Fibroblast of skin of left biceps (primary cell): ENCODE results near the gene ATL1.
"Not testable (repeated sequence)": the region's sequence is repeated elsewhere in the genome, so short reads cannot be mapped to it uniquely, and the experiment has no call there.

Source experiments
- DNase-seq, 2 experiments: peaks; one replicate each; pipeline ENCODE4 v3.0.0-alpha.2; 2013; ENCODE audit warnings: low read depth in 2 of 2

ATL1 gene

DNA sequence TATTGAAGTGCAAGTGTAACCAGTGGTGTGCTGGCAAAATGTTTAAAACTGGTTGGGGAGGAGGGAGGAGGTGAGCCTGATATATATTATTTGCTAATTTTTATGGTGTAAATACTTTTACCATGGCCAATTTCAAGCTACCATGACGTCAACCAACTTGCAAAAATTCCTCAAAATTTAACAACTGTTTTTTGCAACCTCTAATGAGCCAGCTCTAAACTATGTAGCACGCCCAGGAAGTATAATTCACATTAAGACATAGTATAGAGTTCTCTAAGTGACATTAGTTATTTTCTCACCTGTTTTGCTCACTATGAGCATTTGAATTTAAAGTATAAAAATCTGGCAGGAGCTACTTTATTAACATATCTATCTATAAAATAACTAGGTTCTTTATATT lies 41.4 kb downstream of the ATL1 start:
- no peak for DNase-seq

DNA sequence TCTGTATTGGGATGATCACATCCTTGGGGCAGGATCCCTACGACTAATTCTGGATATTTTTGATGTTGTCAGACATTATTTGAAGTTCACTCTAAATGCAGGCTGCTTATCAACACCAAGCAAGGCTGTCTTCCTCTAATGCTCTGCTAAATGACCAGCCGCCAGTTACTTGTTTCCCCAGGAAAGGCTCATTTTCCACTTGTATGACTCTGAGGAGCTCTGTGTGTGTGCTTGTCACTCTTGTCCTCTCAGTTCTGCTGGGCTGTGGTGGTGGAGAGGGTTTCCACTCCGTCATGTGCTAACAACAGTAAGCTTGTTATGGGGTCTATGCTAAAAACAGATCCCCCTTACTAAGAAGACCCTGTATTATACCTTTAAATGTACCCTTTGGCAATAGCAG lies 42.1 kb downstream of the ATL1 start:
- DNase-seq = no peak

DNA sequence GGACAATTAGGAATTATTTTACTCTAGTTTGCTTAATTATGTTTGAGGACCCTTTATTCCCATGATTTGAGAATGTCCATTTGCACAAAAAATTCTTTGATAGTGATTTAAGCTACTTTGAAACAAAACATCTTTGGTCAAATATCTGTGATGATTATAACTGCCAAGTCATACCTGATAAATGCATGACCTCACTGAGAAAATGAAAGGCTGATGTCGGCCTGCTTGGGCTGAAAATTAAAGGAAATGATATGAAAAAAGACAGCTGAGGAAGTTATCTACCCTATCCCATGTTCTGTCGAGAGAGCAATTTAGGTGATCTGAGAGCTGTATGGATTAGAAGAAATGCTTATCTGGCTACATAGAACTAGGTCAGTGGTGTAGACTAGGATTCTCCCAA lies 43.6 kb downstream of the ATL1 start:
- DNase-seq = no peak

DNA sequence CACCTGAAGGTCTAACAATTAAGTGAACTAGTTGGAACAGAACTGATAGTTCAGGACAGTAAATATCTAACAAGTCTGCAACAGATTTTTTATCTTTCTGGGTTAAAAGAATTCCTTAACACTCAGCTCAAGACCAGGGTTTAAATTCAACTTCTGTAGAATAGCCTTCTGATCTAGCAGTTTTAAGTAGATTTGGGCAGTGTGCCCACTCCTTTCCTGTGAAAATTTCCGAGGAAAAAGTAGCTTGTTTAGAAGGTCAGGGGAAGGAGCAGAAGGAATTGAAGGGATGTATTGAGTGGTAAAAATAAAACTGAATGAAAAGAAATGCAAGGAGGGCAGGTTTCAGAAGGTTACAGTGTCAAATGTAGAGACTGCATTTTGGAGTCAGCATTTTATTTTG lies 45.8 kb downstream of the ATL1 start:
- no peak for DNase-seq

DNA sequence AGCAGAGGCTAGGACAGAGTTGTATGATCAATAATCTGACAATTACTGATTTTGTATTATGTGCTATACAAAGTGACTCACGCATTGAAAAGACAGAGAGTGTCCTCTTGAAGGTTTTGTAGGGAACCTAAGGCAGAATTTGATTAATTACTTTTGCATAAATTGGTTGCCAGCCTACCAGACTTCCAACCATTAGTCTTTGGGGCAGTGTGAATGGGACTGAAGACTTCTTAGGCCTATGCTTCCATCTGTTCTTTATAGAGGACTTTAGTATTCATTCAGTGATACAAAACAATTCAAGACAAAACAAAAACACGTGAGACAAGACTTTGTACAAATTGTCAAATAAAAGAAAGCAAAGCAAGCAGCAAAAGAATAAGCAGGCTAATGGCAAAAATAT lies 46.5 kb downstream of the ATL1 start:
- no peak for DNase-seq

DNA sequence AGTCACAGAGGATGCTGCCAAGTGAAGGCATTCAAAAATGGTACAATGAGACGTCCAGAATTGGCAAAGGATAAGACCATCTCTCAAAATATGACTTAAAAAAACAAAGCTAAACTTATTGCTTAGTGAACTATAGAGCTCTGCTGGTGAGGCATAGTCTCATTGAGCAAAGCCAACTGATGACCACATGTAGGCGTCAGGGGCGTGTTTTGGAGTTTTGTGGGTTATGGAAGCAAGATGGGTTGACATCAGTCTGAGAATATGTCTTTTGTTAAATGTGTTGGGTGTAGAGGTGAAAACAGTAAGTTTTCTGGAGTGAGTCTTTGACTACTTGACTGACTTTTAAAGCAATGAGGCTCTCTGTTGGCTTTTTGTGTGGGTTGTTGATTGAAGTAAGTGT lies 47.2 kb downstream of the ATL1 start:
- peak in 1 of 2 experiments; percentile 44 for DNase-seq

DNA sequence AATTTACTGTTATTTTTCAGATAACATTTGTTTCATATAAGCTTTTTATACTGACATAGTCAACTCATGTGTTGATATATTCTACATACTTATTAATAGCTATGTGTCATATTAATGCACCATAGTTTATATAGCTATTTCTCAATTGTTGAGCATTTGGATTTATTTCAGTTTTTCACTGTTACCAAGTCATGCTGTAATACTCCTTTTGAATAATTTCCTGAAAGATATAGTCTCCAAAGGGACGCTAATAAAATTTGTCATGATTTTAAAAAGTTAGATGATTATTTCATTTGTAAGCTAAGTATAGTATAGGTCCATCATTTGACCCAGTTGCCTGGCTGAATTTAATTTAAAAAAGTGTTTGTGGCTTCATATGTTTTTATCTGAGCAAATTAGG lies 47.8 kb downstream of the ATL1 start:
- DNase-seq = no peak

DNA sequence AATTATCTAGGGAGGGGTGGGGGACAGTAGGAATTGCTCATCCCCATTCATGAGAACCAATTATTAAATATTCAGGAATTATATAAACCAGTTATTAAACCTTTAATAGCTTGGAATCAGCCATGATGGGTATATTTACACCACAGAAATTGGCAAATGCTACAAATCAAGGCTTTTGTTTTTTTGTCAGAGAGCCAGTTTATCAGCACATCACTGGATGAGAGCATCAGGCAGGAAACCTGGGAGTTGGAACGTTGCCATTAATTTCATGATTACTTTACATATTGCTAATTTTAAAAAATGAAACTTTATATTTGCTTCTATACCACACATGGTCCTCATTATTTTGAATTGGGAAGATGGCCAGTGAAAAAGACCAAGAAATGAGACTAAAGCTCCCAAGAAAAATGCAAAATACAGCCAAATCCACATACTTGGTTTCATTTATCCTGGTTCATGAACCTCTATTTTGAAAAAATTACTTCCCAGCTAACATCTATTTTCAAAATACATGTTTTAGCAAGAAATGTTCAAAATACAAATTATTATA lies 48.4 kb downstream of the ATL1 start:
- DNase-seq = peak; percentile 74 to 80

DNA sequence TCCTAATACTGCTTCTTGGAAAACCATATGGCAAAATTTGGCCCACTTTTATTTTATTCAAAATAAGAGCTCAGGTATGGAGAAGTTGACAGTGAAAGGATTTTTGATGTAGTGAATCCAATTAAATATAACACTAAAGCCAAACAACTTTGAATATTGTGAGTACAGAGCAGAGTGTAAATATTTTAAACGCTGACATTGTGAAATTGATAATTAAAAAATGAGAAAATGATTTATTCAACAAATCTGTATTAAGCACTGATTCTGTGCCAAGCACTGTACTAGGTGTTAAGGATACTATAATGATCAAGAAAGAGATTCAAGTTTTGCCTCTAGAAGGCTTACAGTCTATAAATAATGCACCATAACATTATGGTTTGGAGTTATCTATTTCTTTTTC lies 50.5 kb downstream of the ATL1 start:
- DNase-seq = no peak

DNA sequence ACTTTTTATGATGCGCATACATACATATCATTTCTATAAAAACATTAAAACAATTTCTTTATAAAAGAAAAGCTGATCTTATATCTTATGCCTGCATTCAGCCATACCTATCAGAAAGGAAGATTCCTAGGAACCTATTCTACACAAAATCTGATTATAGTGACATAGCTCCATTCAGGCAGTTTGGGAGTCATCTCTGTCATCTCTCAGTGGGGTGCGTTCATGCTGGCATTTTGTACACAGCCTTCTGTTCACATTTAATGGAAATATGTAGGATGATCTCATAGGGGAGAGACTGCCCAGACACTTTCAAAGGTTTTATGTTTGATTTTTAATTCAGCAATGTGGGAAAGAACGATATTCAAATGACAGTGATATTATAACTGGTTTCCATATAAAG lies 52.9 kb downstream of the ATL1 start:
- DNase-seq = no peak

DNA sequence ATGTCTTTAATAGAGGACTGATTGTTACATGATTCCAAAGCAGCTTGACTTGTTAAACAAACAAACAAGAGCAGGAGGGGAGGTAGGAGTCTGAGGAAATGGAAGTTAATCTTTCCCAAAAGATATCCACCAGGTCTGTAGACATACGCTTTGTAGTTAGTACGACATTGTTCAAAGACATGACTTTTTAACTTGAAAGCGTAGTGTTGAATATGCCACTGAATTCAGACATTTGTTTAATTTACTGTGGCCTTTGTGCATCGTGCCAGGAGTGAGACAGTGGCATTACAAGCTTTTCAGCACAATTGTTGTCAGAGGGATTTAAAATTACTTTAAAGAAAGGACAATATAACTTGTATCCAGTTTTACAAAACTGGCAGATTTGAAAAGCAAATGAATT lies 55.1 kb downstream of the ATL1 start:
- no peak for DNase-seq

DNA sequence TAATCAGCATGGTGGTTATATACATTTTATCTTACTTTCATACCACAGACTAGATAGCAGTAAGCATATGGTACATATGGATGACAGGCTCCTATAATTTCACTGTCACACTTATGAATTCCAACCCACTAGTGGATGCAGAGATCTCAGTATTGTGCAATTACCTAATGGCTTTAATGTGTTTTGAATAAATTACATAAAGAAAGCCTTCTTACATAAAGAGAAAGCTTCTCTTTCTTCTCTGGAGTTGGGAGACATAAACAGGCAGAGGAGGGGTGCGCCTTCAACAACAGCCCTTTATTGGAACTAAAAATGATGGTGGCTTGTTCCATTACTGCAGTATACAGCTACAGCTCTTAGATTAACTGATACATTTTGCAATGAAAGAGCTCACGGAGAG lies 55.6 kb downstream of the ATL1 start:
- DNase-seq = peak in 1 of 2 experiments; percentile 47

DNA sequence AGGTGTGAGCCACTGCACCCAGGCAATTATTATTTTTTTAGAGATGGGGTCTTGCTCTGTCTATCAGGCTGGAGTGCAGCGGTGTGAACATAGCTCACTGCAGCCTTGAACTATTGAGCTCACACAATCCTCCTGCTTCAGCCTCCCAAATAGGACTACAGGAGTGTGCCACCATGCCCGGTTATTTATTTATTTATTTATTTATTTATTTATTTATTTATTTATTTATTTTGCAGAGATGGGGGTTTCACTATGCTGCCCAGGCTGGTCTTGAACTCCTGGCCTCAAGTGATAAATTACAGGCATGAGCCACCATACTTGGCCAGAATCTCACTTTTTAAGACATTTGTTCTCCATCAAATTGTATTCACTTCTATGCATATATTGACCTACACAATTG lies 56.3 kb downstream of the ATL1 start:
- DNase-seq = no peak

DNA sequence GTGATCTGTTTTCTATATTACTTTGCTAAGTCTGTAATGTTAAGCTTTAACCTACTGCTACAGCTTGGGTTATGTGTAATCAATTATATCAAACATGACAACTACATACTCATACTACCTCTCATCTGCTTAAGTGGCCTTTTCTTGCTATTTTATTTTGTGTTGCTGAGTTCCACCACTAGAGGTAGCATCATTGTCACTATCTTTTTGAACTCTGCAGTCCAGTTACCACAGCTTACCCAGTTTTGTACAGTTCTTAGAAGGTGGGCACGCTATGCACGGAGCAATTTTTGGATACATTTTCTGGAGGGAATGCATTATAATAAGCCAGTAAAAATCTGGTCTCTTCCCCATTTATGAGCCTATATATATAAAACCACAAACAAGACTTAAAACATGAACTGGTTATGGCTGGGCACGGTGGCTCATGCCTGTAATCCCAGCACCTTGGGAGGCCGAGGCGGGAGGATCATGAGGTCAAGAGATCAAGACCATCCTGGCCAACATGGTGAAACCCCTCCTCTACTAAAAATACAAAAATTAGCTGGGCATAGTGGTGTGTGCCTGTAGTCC lies 59.7 kb downstream of the ATL1 start:
- no peak for DNase-seq

DNA sequence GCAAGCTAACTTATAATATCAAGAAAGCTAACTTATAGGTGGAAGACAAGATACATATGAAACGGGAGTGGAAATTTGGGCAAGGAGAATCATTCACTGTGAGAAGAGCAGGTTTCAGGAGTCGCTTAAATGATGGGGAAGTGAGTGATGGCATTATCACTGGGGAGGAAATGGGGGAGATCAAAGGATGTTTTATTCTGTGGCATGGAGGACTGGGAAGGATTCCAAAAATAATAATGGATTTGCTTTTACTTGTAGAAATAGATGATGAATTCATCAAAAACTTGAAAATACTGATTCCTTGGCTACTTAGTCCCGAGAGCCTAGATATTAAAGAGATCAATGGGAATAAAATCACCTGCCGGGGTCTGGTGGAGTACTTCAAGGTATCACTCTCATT lies 60.4 kb downstream of the ATL1 start:
- no peak for DNase-seq

DNA sequence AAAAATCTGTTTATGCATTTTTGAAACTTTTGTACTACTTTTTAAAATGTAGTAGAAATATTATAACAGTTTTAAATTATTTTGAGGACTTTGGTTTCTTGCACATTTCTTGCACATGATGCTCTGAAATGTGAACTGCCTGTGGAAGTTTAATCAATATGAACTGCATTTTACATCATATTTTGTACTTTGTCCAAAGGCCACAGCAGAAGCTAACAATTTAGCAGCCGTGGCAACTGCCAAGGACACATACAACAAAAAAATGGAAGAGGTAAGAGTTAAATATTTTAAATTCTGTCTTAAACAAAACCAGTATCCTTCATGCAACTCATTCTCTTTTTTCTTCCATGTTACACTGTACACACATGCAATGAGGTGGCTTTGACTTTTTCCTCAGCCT lies 63.0 kb downstream of the ATL1 start:
- DNase-seq = no peak

DNA sequence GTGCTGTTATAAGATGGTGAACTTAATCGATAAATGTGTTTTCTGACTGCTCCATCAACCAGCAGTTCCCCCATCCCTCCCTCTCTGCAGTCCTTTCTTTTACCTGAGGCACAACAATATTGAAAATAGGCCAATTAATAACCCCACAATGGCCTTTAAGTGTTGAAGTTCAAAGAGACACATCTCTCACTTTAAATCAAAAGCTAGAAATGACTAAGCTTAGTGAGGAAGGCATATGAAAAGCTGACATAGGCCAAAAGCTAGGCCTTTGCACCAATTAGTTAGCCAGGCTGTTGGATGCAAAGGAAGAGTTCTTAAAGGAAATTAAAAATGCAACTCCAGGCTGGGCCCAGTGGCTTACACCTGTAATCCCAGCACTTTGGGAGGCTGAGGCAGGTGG lies 64.5 kb downstream of the ATL1 start:
- no peak for DNase-seq

DNA sequence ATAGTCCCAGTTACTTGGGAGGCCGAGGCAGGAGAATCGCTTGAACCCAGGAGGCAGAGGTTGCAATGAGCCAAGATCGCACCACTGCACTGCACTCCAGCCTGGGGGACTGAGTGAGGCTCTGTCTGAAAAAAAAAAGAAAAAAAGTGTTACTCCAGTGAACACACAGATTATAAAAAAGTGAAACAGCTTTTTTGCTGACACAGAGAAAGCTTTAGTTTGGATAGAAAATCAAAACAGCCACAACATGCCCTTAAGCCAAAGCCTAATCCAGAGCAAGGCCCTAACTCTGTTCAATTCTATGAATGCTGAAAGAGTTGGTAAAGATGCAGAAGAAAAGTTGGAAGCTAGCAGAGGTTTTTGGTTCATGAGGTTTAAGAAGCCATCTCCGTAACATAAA lies 65.0 kb downstream of the ATL1 start:
- not testable (repeated sequence) for DNase-seq

DNA sequence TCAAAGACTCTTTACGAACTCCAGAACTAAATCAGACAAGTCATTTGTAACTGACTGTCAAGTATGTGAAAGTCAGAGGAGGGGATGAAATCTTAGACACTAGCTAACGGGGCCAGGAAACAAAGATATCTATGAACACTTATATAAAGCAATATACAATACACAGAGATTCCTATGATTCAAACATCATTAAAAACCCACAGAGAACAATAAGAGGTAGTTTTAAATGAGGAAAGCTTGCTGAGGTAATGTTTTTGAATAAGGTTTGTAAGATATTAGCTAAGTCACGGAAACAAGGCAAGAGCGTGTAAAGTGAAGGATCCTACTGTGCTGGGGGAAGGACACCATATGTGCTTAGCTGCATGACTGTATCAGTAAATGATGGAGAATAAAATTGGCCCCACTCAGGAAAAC lies 71.5 kb downstream of the ATL1 start:
- DNase-seq = no peak

DNA sequence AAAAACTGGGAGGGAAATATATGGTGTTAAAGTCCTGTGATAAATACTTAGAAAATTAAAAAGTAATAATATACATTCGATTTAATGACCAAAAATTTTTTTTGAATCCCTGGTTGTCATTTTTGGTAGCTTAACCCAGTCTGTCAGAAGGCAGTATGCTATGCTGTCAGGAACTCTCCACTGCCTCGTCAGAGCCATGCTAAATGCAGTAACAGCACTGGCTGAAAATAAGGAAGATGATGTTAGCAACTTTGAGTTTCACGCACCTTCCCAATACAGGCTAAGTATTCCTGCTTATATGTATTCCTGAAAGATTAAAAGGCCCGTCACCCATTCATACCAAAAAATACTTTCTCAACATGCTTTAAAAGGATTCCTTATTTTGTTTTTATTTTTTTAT lies 74.0 kb downstream of the ATL1 start:
- DNase-seq = no peak

DNA sequence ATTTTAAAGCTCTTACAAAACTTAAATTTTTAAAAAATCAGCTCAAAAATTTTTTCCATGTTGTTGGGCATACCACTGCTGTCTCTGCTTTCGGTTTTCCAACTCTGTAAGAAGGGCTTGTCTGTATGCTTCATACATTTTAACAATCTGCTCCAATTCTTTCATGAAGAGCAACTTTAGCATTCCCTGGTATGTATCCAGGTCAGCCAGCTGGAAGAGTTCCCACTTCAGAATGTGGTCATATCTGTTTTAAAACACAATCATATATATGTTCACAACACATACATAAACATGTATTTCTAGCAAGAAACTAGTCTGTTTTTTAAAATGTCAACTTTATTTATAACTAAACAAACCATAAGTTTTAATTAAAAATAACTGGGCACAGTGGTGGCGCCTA lies 75.2 kb downstream of the ATL1 start:
- DNase-seq = peak in 1 of 2 experiments; percentile 28

DNA sequence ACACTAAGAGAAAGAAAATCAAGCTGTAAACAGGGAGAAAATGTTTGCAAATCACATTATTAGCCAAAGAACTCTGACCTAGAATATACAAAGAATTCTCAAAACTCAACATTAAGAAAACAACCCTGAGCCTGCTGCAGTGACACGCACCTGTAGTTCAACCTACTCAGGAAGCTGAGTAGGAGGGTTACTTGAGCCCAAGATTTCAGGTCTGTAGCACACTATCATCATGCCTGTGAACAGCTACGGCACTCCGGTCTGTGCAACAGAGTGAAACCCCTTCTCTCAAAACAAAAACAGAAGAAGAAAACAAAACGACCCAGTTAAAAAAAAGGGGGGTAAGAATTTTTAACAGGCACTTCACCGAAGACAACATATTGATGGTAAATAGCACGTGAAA lies 87.3 kb downstream of the ATL1 start:
- DNase-seq = no peak

DNA sequence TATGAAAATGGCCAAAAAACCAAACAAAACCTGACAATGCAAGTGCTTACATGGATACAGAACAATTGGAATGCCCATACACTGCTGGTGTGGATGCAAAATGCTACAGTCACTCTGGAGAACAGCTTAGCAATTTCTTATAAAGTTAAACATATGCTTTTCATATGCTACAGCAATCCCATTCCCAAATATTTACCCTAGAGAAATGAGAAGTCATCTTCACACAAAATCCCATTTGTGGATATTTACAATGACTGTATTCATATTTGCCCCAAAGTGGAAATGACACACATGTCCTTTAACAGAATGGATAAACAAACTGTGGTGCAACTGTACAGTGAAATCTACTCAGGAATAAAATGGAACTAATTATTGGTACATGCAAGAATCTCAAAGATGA lies 87.8 kb downstream of the ATL1 start:
- DNase-seq = no peak

DNA sequence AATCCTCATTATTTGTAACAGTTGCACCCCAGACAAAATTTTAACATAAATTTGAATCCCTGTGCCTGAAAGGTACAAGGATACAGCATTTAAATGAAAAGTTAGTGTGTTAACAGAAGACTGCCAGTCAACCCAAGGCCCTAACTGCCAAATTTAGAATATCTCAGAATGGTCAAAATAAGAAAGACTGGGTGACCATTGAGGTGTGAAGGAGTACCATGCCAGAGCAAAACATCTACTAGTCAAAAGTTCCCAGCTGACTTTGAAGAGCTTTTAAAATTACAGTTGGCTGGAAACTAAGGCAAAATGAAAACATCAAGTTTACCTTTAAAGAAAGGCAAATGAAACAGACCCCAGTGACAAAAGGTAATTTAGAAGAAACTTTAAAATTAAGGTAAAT lies 89.7 kb downstream of the ATL1 start:
- no peak for DNase-seq
